ENCODE results near the gene C14orf180.

The C14orf180 gene

GRCh38 chr14:104598910-104599273 lies 19.3 kb downstream of the C14orf180 start:
- no peak for TF ChIP-seq CTCF (IDR thresholded peaks at IDR 0.05; ENCODE audit: extremely low read depth, insufficient read depth, missing control alignments)
- in situ Hi-C loops (cut with MboI; ENCODE audit: low pct_unique_long_range_greater_than_20kb, low sequenced_read_pairs, unreplicated experiment): no loop called here

GRCh38 chr14:104599446-104599845 lies 19.9 kb downstream of the C14orf180 start:
- in situ Hi-C loops (cut with MboI; ENCODE audit: low pct_unique_long_range_greater_than_20kb, low sequenced_read_pairs, unreplicated experiment): no loop called here
- TF ChIP-seq CTCF (IDR thresholded peaks at IDR 0.05; ENCODE audit: extremely low read depth, insufficient read depth, missing control alignments): no peak
- DNase-seq (ENCODE audit: low spot score): no peak

More at GRCh38 chr14:104598910-104599273, 19.3 kb downstream of the C14orf180 start:
- DNase-seq (ENCODE audit: low spot score): no peak

DNA sequence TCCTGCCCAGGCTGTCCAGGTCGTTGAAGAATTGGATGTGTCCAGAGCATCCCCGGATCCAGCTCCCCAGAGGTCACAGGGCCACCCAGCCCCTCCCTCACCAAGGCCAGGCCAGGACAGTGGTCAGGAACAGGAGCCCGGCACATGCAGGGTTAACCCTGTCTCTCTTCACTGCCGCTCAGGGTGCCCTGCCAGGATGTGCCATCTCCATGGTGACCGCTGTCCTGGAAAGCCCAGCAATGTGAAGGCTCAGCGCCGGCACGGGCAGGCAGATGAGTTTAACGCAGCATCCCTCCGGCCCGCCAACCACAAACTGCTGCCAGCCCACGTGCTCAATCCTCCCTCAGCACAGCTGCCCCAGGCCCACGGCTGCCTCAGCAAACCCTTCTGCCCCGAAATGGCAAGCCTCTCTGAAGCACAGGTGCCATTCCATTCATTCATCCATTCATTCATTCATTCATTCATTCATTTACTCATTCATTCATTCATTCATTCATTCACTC lies 20.6 kb downstream of the C14orf180 start:
- in situ Hi-C loops (cut with MboI; ENCODE audit: low pct_unique_long_range_greater_than_20kb, low sequenced_read_pairs, unreplicated experiment): no loop called here
- TF ChIP-seq CTCF (IDR thresholded peaks at IDR 0.05; ENCODE audit: extremely low read depth, insufficient read depth, missing control alignments): no peak
- DNase-seq (ENCODE audit: low spot score): peak; percentile 26

DNA sequence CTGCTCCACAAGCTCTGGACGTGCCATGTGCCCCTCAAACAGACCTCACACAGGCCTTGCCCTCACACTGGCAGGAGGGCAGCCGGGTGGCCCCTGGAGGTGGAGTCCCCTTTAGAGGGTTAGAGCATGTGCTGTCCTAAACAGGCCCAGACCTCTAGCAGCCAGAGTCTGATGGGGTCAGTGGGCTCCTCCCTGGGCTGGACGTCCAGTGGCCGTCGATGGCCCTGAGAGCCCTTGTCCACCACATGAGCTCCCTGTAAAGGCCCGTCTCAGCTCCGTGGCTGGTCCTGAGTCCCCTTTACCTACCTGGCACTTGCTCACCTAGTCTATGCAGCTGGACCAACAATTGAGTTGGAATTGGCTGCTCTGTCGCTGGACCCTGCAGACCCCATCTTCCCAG lies 21.2 kb downstream of the C14orf180 start:
- TF ChIP-seq CTCF (IDR thresholded peaks at IDR 0.05; ENCODE audit: extremely low read depth, insufficient read depth, missing control alignments): no peak
- peak; percentile 16 for DNase-seq (ENCODE audit: low spot score)
- in situ Hi-C loops (cut with MboI; ENCODE audit: low pct_unique_long_range_greater_than_20kb, low sequenced_read_pairs, unreplicated experiment): no loop called here

DNA sequence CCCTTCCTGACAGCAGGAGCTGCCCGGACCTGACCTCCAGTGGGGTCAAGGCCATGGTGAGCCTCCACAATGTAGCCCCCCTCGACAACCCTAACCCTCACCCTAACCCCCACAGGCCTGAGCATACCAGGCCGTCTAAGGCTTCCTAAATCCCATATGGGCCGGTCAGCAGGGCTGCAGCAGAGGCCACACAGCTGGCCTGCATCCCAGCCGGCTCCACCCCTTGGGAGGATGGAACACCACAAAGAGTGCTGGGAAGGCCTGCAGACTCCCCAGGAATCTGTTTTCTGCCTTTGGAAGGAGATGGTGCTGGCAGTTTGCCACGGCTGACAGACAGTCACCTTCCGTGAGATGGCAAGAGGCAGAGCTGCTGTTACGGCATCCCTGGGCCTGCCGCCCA lies 22.2 kb downstream of the C14orf180 start:
- no peak for TF ChIP-seq CTCF (IDR thresholded peaks at IDR 0.05; ENCODE audit: extremely low read depth, insufficient read depth, missing control alignments)
- DNase-seq (ENCODE audit: low spot score): no peak
- in situ Hi-C loops (cut with MboI; ENCODE audit: low pct_unique_long_range_greater_than_20kb, low sequenced_read_pairs, unreplicated experiment): no loop called here

DNA sequence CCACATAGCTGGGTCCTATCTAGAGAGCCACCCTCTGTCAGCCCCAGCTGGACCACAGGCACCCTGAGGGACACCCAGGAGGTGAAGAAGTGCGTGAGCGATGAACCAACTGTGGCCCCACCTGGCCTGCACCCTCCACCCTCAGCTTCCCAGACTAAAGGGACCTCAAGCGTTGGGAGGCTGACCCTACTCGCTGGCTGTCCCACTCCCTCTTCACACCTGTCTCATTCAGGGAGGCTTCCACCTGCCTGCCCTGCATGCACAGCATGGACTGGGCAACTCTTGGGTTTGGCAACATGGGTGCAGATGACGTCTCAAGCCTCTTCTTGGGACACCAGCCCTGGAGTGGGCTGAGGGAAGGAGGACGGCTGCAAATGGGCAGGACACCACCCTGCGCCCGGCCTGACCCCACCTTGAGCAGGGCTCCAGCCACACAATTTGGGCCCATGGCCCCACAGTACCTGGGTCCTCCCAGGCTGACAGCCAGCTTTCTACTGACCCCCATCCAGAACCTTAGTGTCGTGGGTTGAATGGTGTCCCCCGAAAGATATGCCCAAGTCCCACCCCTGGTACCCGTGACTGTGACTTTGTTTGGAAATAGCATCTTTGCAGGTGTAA lies 22.9 kb downstream of the C14orf180 start:
- in situ Hi-C loops (cut with MboI; ENCODE audit: low pct_unique_long_range_greater_than_20kb, low sequenced_read_pairs, unreplicated experiment): no loop called here
- TF ChIP-seq CTCF (IDR thresholded peaks at IDR 0.05; ENCODE audit: extremely low read depth, insufficient read depth, missing control alignments): no peak
- DNase-seq (ENCODE audit: low spot score): no peak
